Fibroblast of the conjunctiva (primary cell): Measurements from ENCODE around the gene RABL6.
"Not testable (repeated sequence)": the region's sequence is repeated elsewhere in the genome, so short reads cannot be mapped to it uniquely, and the experiment has no call there.

ENCODE experiments used
- DNase-seq: peaks from one replicate; pipeline ENCODE4 v3.0.0-alpha.2; 2010; ENCODE audit warnings: low read depth

The RABL6 gene

DNA sequence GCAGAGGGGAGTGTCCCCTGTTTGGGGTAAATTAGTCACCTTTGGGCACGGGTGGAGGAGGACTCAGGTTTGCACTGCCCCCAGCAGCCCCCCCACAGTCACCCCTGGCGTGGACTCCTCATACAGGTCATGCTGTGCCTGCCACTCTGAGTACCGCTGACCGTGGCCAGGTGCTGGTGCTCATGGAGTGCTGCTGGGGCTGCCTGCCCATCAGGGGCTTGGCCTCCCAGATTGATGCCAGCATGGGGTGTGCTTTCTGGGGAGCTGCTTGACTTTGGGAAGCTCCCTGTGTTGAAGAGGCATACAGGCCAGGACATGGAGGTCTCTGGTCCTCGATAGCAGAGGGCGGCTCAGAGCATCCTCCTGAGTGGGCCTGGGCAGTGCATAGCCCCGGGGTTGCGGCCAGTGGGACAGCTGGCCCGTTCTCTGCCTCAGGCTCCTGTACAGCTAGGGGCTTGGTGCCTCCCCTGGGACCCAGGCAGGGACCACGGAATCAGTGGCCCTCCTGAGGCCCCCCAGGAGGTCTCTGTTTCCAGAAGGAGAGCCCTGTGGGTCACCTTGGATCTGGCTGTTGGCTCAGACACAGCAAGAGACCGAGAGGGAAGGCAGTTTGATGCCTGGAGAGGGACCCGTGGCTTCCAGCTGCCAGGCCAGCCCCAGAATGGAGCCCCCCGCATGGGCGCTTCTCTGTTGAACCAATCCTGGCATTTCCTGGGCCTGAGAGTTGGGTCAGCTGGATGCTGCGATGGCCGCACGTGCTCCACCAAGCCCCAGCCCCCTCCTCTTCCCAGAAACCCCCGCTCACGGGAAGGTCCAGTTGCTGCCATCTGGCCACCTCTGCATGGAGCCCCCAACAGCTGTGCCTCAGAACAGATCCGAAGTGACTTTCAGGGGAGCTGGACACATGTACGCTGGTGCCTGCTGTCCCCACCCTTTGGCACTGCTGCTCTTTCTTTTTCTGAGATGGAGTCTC is 28.5 kb downstream of the RABL6 start:
- no peak for DNase-seq

DNA sequence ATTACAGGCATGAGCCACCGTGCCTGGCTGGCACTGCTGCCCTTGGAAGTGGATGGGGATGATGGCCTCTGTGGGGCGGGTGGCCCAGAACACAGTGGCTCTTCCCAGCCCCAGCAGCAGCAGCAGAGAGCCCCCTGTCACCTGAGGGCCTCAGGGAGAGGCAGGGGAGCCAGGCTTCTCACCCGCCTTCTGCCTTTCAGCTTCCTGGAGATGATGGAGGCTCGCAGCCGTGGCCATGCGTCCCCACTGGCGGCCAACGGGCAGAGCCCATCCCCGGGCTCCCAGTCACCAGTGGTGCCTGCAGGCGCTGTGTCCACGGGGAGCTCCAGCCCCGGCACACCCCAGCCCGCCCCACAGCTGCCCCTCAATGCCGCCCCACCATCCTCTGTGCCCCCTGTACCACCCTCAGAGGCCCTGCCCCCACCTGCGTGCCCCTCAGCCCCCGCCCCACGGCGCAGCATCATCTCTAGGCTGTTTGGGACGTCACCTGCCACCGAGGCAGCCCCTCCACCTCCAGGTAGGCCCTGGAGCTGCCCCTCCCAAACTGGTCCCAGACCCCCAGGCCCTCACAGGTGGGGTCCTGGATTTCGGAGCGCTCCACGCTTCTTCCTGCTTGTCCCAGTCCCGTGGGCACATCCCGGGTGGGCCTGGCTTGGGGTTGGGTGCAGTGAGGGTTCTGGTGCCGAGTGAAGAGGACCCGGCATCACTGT is 29.6 kb downstream of the RABL6 start:
- no peak for DNase-seq

DNA sequence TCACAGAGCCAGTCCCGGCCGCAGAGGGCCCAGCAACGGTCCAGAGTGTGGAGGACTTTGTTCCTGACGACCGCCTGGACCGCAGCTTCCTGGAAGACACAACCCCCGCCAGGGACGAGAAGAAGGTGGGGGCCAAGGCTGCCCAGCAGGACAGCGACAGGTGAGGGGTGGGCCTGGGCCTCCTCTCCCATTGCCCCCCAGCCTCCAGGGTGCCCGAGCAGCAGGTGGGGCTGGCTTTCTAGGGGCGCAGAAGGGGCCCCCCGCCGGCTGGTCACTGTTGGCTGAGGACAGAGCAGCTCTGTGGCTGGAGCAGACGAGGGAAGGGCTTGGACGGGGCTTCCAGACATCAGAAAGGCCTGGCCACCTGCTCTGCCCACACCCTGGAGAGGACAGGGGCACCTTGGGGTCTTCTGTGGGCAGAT is 30.1 kb downstream of the RABL6 start:
- DNase-seq = not testable (repeated sequence)

DNA sequence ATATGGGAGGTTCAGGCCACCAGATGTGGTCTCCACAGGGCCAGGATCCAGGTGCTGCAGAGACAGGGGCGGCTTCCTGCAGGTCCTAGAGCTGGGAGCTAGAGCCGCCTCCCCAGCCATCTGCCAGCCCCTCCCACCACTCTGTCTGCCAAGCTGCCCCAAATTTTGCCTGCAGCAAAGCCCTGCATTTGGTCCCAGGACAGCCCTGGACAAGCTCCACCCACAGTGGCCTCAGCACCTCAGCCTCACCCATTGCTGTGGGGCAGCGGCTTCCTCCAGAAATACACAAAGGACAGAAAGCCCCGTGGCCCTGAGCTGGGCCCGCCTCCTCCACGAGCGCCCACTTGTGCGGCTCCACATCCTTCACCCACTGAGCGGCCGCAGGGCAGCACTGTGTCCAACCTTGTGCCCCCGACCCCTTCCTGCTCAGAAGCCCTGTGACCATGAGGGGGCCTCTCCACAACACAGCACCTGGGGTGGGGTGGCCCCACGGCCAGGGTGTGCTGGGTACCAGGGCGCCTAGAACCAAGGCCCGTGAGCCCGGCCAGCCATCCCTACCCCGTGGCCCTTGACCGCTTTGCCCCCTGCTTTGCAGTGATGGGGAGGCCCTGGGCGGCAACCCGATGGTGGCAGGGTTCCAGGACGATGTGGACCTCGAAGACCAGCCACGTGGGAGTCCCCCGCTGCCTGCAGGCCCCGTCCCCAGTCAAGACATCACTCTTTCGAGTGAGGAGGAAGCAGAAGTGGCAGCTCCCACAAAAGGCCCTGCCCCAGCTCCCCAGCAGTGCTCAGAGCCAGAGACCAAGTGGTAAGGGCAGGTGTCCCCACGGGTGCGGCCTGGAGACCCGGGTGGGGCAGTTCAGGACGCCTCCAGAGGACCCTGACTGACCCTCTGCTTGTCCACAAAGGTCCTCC is 30.8 kb downstream of the RABL6 start:
- DNase-seq = no peak

DNA sequence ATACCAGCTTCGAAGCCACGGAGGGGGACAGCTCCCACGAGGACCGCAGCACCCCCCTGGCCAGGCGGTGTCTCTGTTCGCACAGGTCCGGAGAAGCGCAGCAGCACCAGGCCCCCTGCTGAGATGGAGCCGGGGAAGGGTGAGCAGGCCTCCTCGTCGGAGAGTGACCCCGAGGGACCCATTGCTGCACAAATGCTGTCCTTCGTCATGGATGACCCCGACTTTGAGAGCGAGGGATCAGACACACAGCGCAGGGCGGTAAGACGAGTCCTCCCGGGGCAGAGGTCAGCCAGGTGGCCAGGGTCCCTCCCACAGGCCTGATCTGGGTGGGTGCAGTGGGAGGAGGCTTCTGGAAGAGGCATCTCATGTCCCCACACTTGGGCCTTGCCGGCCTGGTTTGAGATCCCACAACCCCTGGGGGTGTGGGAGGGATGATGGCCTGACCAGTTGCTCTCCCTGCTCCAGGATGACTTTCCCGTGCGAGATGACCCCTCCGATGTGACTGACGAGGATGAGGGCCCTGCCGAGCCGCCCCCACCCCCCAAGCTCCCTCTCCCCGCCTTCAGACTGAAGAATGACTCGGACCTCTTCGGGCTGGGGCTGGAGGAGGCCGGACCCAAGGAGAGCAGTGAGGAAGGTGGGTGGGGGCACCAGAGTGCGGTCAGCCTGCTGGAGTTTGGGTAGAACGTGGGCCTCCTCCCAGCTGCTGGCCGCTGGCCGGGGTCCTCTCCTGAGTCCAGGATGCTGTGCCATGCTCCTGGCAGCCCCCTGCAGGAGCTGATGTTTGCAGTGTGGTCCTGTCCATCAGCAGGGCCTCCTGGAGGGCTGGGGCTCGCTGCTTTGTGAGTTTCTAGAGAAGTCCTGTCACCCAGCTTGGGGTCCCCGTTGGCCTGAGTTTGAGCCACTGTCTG is 31.7 kb downstream of the RABL6 start:
- no peak for DNase-seq

DNA sequence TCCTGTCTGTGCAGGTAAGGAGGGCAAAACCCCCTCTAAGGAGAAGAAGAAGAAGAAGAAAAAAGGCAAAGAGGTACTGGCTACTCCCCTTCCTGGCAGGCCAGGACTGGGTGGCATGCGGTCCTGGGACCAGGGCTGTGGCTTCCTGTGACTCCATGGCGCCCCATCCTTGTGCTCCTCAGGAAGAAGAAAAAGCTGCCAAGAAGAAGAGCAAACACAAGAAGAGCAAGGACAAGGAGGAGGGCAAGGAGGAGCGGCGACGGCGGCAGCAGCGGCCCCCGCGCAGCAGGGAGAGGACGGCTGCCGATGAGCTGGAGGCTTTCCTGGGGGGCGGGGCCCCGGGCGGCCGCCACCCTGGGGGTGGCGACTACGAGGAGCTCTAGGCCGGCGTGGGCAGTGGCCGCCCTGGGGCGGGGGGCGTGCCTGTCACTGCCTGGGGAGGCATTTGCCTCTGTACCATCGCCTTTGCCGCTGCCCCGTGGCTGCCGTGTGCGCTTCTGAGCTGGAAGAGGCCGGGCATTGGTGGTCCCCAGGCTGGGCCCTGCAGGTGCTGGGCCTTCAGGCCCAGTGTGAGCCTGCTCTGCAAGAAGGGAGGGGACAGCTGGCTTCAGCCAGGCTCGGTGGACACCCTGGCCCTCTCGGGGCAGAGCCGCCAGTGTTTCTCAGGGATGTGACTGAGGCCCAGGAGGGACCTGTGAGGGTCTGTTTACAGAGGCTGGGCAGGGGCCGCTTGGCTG is 32.6 kb downstream of the RABL6 start:
- DNase-seq = no peak

DNA sequence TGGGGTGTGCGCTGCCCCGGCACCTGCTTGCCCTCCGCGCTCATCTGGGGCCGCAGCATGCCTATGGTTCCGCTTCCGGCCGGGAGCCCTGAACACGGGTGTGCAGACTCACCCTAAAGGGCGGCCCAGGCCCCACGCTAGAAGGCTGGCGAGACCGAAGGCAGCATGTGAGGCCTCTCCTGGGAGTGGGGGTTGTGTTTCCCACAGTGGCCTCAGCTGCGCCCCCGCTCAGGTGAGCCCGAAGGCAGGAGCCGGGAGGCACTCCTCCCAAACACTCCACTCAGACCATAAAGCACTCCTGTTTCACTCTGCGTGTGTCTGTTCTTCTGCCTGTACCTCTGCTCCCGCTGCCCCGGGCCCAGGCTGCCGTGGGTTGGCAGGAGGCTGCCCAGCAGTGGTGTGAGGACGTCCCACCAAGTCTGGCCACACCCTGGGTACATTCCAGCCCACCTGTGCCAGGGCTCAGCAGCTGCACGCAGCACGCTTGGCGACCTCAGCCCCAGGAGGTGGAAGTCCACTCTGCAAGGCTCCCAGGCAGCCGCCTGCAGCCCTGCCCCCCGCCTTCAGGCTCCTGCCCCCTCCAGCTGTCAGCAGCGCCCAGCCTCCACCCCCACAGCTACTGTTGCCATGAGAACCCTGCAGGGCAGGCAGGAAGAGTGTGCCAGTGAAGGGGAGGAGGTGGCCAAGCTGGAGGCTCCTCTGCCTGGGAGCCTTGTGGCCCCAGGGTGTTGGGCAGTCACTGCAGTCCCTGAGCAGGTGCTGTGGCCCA is 33.3 kb downstream of the RABL6 start:
- peak; percentile 33 for DNase-seq

DNA sequence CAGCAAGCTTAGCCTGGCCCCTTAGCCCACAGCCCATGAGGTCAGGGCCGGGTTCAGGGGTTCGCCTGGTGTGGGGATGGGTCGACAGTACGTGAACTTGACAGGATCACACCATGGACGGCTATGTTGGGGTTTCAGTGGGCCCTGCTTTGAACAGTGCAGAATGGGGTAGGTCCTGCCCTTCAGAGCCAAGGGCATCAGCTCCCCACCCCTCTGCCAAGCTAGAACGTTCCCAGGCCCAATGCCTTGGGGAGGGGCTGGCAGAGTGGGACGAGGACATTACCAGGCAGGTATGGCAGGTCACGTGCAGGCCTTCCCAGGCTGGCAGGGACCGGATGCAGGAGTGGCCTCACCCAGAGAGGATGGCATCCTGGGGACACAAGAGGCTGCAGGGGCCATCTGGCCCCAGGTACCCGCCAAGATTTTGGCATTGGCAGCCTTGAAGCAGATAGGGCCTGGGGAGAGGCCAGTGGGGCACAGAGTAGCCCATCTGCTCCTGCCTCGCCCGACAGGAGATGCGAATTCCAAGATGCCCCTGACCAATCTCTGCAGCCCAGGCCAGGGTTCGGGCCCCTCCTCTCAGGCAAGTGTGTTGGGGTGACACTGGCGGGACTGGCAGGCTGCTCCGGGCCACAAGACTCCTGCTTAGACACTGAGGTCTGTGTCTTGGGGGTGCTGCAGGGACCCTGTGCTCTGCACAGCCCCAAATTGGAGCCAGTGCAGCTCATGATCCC is 34.1 kb downstream of the RABL6 start:
- not testable (repeated sequence) for DNase-seq

DNA sequence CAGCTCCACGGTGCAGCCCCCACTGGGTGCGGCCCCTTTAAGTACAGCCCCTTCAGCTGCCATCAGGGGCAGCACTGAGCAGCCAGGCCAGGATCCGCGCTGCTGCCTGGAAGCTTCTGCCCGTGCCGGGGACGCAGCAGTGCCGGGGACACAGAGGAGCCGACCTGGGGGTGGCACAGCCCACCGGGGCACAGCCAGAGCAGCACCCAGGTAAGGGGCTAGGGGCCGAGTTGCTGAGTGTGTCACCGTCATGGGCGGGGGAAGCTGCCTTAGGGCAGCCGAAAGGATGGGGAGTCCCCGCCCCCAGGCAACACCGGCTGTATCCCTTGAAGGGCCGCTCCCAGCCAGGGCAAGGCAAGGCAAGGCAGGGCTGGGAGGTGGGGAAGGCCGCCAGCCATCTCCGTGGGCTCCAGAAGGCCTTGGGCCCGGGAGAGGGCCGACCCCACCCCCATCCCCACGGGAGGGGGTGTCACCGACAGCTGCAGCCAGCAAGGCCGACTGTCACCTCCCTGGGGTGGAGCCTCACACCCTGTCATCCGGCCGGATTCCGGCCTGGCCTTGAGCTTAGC is 34.7 kb downstream of the RABL6 start, which contains the start of gene AJM1:
Gene AJM1, plus strand, starts transcription at position 99 of the 569 bp plus-strand sequence. CDS start 1,937 bp downstream, outside the sequence.
- peak; percentile 53 for DNase-seq

DNA sequence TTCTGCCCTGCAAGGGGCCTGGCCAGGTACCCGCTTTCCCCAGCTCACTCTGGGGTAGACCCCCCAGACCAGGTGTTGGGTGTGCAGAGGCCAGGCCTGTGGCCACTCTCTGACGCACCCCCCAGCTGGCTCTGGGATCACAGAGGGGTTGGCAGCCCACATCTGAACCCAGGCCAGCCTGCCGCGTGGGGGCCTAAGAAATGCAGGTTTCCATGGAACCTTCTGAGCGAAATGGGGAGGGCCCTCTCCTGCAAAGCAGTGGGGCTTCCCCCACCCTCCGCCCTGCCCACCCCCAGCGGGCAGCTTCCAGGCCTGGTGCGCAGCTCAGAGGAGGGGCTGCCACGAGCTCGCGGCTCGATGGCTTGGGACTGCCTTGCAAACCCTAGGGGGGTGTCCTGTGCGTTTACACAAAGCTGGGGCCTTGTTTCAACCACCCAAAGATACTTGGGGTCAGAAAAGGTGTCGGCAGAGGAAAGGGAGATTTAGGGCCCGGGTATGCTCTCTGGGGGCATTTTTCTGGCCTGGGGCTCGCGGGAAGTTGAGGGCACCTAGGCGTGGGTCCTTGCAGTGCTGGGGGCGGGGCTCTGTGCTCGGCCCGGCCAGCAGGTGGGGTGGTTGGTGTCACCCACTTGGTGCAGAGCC is 35.5 kb downstream of the RABL6 start:
- not testable (repeated sequence) for DNase-seq

DNA sequence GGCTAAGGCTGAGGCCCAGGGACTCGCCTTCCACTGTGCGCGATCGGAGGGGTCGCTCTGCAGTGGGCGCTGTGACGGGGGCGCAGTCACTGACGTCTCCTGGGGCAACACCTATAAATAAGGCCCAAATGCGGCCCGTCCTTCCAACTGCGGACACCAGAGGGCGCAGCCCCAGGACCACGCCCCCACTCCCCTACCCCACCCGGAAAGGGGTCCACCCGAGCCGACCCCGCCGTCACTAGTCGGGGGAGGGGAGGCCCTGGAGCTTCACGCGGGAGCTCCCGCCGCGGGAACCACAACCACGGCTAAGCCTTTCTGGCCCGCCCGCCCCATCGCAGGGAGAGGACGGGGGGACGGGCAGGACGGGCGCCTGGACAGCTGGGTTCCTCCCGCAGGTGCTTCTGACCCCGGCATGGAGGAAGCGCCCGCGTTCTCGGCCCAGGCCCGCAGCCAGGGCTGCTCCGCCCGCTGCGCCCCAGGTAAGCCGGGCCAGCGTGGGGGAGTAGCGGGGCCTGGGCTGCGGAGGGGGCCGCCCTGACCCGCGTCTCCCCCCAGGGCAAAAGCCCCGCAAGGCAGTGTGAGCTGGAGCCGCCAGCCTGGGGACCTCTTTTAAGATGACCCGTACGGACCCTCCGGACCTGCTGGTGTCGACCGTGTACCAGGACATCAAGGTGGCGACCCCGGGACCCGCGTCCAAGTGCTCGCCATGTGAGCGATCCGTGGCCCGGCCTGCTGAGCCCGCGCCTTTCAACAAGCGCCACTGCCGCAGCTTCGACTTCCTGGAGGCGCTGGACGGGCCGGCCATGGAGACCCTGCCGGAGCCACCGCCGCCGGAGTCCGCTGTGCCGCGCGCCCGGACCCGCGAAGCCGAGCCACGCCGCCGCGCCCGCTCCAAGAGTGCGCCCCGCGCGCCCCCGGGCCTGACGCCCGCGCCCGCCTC is 36.3 kb downstream of the RABL6 start:
- DNase-seq = not testable (repeated sequence)

DNA sequence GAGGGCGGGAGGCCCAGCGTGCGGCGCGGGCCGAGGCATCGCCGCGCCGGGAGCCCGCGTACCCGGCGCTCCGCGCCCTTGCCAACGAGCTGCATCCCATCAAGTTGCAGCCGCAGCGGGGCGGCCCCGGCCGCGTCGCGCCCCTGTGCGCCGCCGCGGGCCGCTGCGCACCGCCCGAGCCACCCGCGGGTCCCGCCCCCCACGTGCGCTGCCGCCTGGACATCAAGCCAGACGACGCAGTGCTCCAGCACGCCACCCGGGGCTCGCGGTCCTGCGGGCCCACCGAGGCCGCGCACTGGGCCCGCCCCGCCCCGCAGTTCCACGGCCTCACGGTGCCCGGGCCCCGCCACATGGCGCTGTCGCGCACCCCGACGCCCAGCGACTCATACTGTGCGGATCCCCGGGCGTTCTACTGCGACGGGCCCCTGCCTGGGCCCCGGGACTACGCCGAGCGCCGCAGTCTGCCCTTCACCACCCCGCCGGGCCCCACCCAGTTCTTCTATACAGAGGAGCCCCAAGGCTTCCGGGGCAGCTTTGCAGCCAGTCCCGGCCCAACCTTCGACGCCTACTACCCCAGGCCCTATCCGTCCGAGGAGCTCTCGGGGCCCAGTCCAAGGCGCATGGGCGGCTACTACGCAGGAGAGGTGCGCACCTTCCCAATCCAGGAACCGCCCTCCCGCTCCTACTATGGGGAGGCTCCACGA is 37.2 kb downstream of the RABL6 start:
- no peak for DNase-seq

DNA sequence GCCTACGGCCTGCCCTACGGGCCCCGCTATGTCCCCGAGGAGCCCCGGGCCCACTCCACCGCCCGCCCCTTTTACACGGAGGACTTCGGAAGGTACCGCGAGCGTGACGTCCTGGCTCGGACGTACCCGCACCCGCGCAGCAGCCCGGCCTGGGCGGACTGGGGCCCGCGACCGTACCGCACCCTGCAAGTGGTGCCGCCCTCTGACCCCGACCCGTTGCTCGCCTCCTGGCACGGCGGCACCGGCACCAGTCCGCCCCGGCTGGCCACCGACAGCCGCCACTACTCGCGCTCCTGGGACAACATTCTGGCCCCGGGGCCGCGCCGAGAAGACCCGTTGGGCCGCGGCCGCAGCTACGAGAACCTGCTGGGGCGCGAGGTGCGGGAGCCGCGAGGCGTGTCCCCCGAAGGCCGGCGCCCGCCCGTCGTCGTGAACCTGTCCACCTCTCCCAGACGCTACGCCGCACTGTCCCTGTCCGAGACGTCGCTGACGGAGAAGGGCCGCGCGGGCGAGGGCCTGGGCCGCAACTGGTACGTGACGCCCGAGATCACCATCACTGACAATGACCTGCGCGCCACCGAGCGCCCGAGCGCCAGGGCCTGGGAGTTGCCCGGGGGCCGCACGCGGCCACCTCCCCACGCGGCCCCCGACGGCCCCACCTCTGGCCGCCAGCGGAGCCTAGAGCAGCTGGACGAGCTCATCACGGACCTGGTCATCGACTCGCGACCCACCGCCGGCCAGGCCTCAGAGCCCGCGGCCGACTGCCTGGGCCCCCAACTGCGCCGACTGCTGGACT is 37.9 kb downstream of the RABL6 start:
- no peak for DNase-seq

DNA sequence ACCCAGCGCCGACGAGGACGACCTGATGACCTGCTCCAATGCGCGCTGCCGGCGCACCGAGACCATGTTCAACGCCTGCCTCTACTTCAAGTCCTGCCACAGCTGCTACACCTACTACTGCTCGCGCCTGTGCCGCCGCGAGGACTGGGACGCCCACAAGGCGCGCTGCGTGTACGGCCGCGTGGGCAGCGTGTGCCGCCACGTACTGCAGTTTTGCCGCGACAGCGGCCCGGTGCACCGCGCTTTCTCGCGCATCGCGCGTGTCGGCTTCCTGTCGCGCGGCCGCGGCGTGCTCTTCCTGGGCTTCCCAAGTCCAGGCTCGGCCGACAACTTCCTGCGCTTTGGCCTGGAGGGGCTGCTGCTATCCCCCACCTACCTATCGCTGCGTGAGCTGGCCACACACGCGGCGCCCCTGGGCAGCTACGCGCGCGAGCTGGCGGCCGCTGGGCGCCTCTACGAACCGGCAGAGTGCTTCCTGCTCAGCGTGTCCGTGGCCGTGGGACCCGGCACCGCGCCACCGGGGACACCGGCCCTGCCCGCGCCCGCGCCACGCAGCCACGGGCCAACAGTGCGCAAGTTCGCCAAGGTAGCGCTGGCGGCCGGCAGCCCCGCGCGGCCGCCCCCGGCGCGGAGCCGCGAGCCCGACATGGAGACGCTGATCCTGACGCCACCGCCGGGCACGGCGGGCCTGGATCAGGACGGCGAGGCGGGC is 38.8 kb downstream of the RABL6 start:
- no peak for DNase-seq
